PC-9 (cell line): ENCODE measurements around the gene SFTA2. TPM values are rescaled to one million over a fixed set of nuclear protein-coding genes. Genes with fewer than 3 reads are reported as not detected.

Experiments
- BruUV-seq: library from RNA; stranded (reverse); fragments of 400-500 nt; replicated peaks from 2 replicates; lab custom pipeline; 2021; lab: Mats Ljungman, UMichigan
- CTCF ChIA-PET: fragments of 300-600 bp; sonication (Branson Sonifier 250); formaldehyde crosslinking; loops from one replicate; lab custom pipeline; 2022; ENCODE audit warnings: antibody characterized with exemption; lab: Charles Lee
- POLR2A ChIA-PET: fragments of 300-600 bp; sonication (Branson Sonifier 250); formaldehyde crosslinking; loops from one replicate; lab custom pipeline; 2022; ENCODE audit warnings: antibody characterized with exemption; ENCODE audit not compliant: unreplicated experiment; lab: Charles Lee
- DNase-seq, 2 experiments: peaks; one replicate each; pipeline versions ENCODE4 v3.0.0 to v3.0.0-alpha.2; 2015 to 2022; ENCODE audit warnings: mixed read lengths in 1 of 2
- H2AFZ ChIP-seq: fragments of 200-600 bp; sonication (generic); 2 replicates; pipeline ENCODE4 v1.8.1; 2017; ENCODE audit warnings: antibody characterized with exemption
- H3F3A ChIP-seq: fragments of 200-600 bp; sonication (generic); 2 replicates; pipeline ENCODE4 v1.8.1; 2017; ENCODE audit warnings: antibody characterized with exemption, mild to moderate bottlenecking, low read depth; ENCODE audit not compliant: insufficient read depth
- H3K27ac ChIP-seq: fragments of 200-600 bp; sonication (generic); 2 replicates; pipeline ENCODE4 v1.6.1; 2016; ENCODE audit warnings: mixed run types
- H3K27me3 ChIP-seq: fragments of 200-600 bp; sonication (generic); 2 replicates; pipeline ENCODE4 v1.6.1; 2016; ENCODE audit warnings: low read depth, mixed run types; ENCODE audit not compliant: insufficient read depth
- H3K36me3 ChIP-seq: fragments of 200-600 bp; sonication (generic); 2 replicates; pipeline ENCODE4 v1.6.1; 2016; ENCODE audit warnings: low read depth, mixed run types
- H3K4me1 ChIP-seq: fragments of 200-600 bp; sonication (generic); replicated peaks from 2 replicates; pipeline ENCODE4 v1.6.1; 2016; ENCODE audit warnings: mixed run types; ENCODE audit not compliant: insufficient read depth
- H3K4me2 ChIP-seq: fragments of 200-600 bp; sonication (generic); 2 replicates; pipeline ENCODE4 v1.6.1; 2017; ENCODE audit warnings: mixed run types
- H3K4me3 ChIP-seq: fragments of 200-600 bp; sonication (generic); 2 replicates; pipeline ENCODE4 v1.6.1; 2016; ENCODE audit warnings: mixed run types
- H3K79me2 ChIP-seq: fragments of 200-600 bp; sonication (generic); 2 replicates; pipeline ENCODE4 v1.6.1; 2017; ENCODE audit warnings: low read depth, mixed run types
- H3K9me2 ChIP-seq: fragments of 200-600 bp; sonication (generic); 2 replicates; pipeline ENCODE4 v1.8.1; 2017; ENCODE audit warnings: mild to moderate bottlenecking; ENCODE audit not compliant: insufficient read depth
- H3K9me3 ChIP-seq: fragments of 200-600 bp; sonication (generic); 2 replicates; pipeline ENCODE4 v1.8.1; 2016; ENCODE audit warnings: low read depth; ENCODE audit not compliant: insufficient read depth
- H4K20me1 ChIP-seq: fragments of 200-600 bp; sonication (generic); 2 replicates; pipeline ENCODE4 v1.8.1; 2017; ENCODE audit not compliant: insufficient read depth
- EZH2 ChIP-seq: fragments of 200-600 bp; sonication (generic); IDR thresholded peaks from 2 replicates; pipeline ENCODE4 v1.8.0; 2017; ENCODE audit warnings: antibody characterized with exemption, low read depth
- intact Hi-C: fragments of 100-400 bp; cut with micrococcal nuclease; formaldehyde crosslinking; loops from one replicate; pipeline ENCODE4 v1.10.0; 2022; ENCODE audit not compliant: unreplicated experiment
- total RNA-seq: library from RNA; stranded (reverse); gene quantifications from 2 replicates; pipeline ENCODE4 v1.2.3, GENCODE V29; 2021
- TF ChIP-seq, protein P1 (sequence below): fragments of 200-600 bp; sonication (generic); conservative IDR thresholded peaks from 2 replicates; pipeline ENCODE4 v1.6.1; 2017; ENCODE audit warnings: mixed run types, antibody characterized with exemption, mild to moderate bottlenecking, moderate library complexity

Gene SFTA2
- total RNA-seq, 1 experiment from 2014 or later: 0.72 TPM

DNA sequence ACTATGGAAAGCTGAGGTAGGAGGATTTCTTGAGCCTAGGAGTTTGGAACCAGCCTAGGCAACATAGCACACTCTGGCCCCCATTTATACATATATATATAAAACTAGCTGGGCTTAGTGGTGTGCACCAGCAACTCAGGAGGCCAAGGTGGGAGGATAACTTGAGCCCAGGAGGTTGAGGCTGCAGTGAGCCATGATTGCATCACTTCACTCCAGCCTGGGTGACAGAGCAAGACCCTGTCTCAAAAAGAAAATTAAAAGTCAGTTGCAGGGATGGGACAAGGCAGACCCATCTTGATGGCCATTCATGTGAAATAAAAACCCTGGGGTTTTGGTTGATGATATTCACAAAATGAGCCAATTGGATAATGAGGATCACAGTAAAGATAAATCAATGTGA lies 30.5 kb downstream of the SFTA2 start:
- no peak overlapping the region for H3K4me3 ChIP-seq
- no peaks in the 10 kb centered on the region for H3K27me3 ChIP-seq
- peaks cover 51% of the 10 kb centered on the region for H3F3A ChIP-seq
- H4K20me1 ChIP-seq: no peaks in the 10 kb centered on the region; the same call in 1 of the 2 replicates
- no peak for TF ChIP-seq EZH2
- TF ChIP-seq, protein P1, sequence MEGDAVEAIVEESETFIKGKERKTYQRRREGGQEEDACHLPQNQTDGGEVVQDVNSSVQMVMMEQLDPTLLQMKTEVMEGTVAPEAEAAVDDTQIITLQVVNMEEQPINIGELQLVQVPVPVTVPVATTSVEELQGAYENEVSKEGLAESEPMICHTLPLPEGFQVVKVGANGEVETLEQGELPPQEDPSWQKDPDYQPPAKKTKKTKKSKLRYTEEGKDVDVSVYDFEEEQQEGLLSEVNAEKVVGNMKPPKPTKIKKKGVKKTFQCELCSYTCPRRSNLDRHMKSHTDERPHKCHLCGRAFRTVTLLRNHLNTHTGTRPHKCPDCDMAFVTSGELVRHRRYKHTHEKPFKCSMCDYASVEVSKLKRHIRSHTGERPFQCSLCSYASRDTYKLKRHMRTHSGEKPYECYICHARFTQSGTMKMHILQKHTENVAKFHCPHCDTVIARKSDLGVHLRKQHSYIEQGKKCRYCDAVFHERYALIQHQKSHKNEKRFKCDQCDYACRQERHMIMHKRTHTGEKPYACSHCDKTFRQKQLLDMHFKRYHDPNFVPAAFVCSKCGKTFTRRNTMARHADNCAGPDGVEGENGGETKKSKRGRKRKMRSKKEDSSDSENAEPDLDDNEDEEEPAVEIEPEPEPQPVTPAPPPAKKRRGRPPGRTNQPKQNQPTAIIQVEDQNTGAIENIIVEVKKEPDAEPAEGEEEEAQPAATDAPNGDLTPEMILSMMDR: no peak
- H3K9me2 ChIP-seq: no peaks in the 10 kb centered on the region
- no peaks in the 10 kb centered on the region for H3K4me1 ChIP-seq
- DNase-seq: no peak
- no peaks in the 10 kb centered on the region for H3K9me3 ChIP-seq
- intact Hi-C loops: no loop called here
- POLR2A ChIA-PET: interaction anchor here (0.6 kb wide), 1 partner anchor 170 kb away, joined by 7 read pairs; no protein-coding TSS in a partner anchor
- H3K27ac ChIP-seq: no peak overlapping the region
- H2AFZ ChIP-seq: no peak overlapping the region
- CTCF ChIA-PET: no interaction called here
- no peak overlapping the region for H3K4me2 ChIP-seq
- no peaks in the 10 kb centered on the region for H3K79me2 ChIP-seq
- BruUV-seq: no TSS peak
- H3K36me3 ChIP-seq: 0 out of 2 replicates have a peak, but pooled peaks cover 3% of the 10 kb centered on the region

DNA sequence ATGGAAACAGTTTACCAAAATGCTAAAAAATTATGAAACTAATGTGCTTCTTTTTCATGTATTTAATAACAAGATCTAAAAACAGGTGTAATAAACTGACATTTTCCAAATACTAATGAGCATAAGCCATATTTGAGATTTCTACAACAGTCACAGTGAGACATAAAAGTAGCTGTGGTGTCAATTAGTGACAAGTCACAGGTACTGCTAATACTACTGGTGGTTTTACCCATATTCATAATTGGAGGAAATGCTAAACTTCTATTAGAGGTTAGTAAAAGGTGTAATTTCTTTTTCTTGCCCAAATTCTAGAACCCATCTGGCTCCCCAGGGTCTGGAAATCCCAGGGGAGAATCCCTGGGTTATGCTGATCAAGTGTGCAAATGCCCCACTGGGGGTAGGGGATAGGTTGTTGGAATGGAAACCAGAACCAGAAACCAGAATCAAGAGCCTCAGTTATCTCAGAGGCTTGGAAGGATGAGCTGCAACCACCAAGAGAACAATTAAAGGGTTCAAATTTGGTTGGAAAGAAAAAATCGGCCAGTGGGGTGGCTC lies 31.0 kb downstream of the SFTA2 start:
- intact Hi-C loops: no loop called here
- DNase-seq: no peak
- POLR2A ChIA-PET: no interaction called here
- no TSS peak for BruUV-seq
- H3F3A ChIP-seq: peaks cover 46% of the 10 kb centered on the region
- no peaks in the 10 kb centered on the region for H3K9me2 ChIP-seq
- no peaks in the 10 kb centered on the region for H3K27me3 ChIP-seq
- no peaks in the 10 kb centered on the region; the same call in 1 of the 2 replicates for H4K20me1 ChIP-seq
- CTCF ChIA-PET: interaction anchor here (0.6 kb wide), 1 partner anchor 65 kb away, joined by 4 read pairs; no protein-coding TSS in a partner anchor
- no peak overlapping the region for H3K27ac ChIP-seq
- H3K4me3 ChIP-seq: no peak overlapping the region
- no peak overlapping the region for H3K4me2 ChIP-seq
- H3K36me3 ChIP-seq: 0 out of 2 replicates have a peak, but pooled peaks cover 6% of the 10 kb centered on the region
- H3K9me3 ChIP-seq: no peaks in the 10 kb centered on the region
- no peaks in the 10 kb centered on the region for H3K79me2 ChIP-seq
- no peaks in the 10 kb centered on the region for H3K4me1 ChIP-seq
- TF ChIP-seq, protein P1: no peak
- no peak for TF ChIP-seq EZH2
- no peak overlapping the region for H2AFZ ChIP-seq

DNA sequence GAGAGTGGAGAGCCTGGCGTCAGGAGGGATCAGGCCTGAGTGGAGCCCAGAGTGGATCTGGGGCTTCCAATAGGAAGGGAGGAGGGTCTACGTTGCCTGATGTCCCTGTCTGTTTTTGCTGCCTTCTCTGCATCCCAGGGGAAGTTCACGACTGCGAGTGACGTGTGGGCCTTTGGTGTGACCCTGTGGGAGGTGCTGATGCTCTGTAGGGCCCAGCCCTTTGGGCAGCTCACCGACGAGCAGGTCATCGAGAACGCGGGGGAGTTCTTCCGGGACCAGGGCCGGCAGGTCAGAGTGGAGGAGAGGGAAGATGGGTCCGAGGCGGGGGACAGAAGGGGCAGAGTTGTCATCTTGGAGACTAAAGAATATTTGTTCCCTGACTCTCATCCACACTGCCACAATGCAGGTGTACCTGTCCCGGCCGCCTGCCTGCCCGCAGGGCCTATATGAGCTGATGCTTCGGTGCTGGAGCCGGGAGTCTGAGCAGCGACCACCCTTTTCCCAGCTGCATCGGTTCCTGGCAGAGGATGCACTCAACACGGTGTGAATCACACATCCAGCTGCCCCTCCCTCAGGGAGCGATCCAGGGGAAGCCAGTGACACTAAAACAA lies 33.1 kb downstream of the SFTA2 start:
- TF ChIP-seq, protein P1: no peak
- TF ChIP-seq EZH2: no peak
- Histone ChIP-seq H3K9me3 (no peaks in the 10 kb centered on the region), H4K20me1 (no peaks in the 10 kb centered on the region; the same call in 1 of the 2 replicates), H3K27ac (no peak overlapping the region), H3K27me3 (no peaks in the 10 kb centered on the region), H3K36me3 (peaks cover 25% of the 10 kb centered on the region), H2AFZ (no peak overlapping the region), H3F3A (peaks cover 43% of the 10 kb centered on the region), H3K4me3 (no peak overlapping the region), H3K4me2 (no peak overlapping the region), H3K4me1 (no peaks in the 10 kb centered on the region), H3K9me2 (no peaks in the 10 kb centered on the region), H3K79me2 (no peaks in the 10 kb centered on the region)
- CTCF ChIA-PET: no interaction called here
- DNase-seq: no peak
- POLR2A ChIA-PET: interaction anchor here (0.6 kb wide), 1 partner anchor 16 kb away, joined by 4 read pairs; no protein-coding TSS in a partner anchor
- BruUV-seq: no TSS peak
- intact Hi-C loops: no loop called here
